Mesothelial cell of epicardium (in vitro differentiated cells): Measurements from ENCODE around the gene HORMAD1. TPM values are rescaled to one million over a fixed set of nuclear protein-coding genes. Genes with fewer than 3 reads are reported as not detected.
"Not testable (repeated sequence)": the region's sequence is repeated elsewhere in the genome, so short reads cannot be mapped to it uniquely, and the experiment has no call there.

Source experiments
- DNase-seq, 2 experiments: peaks; one replicate each; pipeline ENCODE4 v3.0.0; 2021; ENCODE audit warnings: low spot score in 2 of 2; ENCODE audit not compliant: unreplicated experiment in 2 of 2
- H3K27ac Mint-ChIP-seq: 2 replicates; pipeline ENCODE4 v1.8.0; 2021; ENCODE audit warnings: mixed read lengths
- H3K27me3 Mint-ChIP-seq: 2 replicates; pipeline ENCODE4 v1.8.0; 2021; ENCODE audit warnings: low read depth, mixed read lengths
- H3K36me3 Mint-ChIP-seq: 2 replicates; pipeline ENCODE4 v1.8.0; 2021; ENCODE audit warnings: mixed read lengths
- H3K4me1 Mint-ChIP-seq: 2 replicates; pipeline ENCODE4 v1.8.0; 2021; ENCODE audit warnings: mixed read lengths
- H3K4me3 Mint-ChIP-seq: 2 replicates; pipeline ENCODE4 v1.8.0; 2021; ENCODE audit warnings: mild to moderate bottlenecking, moderate library complexity, mixed read lengths
- H3K9me3 Mint-ChIP-seq: 2 replicates; pipeline ENCODE4 v1.8.0; 2021; ENCODE audit warnings: mixed read lengths
- total RNA-seq: library from RNA; stranded (reverse); gene quantifications from 3 replicates; pipeline ENCODE4 v1.2.1, GENCODE V29; 2021
- TF ChIP-seq, protein P1 (sequence below): fragments of 200-600 bp; sonication (generic); IDR thresholded peaks from one replicate; pipeline ENCODE4 v1.5.0; 2021; ENCODE audit warnings: antibody characterized with exemption; ENCODE audit not compliant: unreplicated experiment

Gene HORMAD1
- total RNA-seq, 1 donor from 2014 or later, result not detected

DNA sequence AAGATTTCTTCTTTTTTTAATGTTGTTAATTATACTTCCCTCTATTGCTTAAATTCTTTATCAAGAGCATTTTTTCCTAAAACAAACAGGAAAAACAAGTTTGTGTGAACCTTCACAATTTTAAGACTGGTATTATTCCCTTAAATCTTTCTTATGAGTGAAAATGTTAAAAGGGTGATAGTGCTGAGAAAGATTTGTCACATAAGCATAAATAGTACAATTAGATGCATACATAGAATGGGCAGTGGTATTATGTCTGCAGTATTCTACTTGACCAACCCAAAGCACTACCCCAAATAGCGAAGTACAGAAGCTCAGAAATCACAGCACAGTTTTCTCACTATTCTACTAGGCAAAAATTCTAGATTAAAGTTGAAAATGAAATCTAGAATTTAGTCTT, 41.7 kb downstream of the HORMAD1 start:
- no peaks in the 10 kb centered on the region for H3K27me3 Mint-ChIP-seq
- no peaks in the 10 kb centered on the region for H3K4me1 Mint-ChIP-seq
- DNase-seq, result no peak
- H3K9me3 Mint-ChIP-seq, result no peaks in the 10 kb centered on the region
- no peak overlapping the region for H3K27ac Mint-ChIP-seq
- TF ChIP-seq, protein P1, sequence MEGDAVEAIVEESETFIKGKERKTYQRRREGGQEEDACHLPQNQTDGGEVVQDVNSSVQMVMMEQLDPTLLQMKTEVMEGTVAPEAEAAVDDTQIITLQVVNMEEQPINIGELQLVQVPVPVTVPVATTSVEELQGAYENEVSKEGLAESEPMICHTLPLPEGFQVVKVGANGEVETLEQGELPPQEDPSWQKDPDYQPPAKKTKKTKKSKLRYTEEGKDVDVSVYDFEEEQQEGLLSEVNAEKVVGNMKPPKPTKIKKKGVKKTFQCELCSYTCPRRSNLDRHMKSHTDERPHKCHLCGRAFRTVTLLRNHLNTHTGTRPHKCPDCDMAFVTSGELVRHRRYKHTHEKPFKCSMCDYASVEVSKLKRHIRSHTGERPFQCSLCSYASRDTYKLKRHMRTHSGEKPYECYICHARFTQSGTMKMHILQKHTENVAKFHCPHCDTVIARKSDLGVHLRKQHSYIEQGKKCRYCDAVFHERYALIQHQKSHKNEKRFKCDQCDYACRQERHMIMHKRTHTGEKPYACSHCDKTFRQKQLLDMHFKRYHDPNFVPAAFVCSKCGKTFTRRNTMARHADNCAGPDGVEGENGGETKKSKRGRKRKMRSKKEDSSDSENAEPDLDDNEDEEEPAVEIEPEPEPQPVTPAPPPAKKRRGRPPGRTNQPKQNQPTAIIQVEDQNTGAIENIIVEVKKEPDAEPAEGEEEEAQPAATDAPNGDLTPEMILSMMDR, result no peak
- peaks cover 18% of the 10 kb centered on the region for H3K36me3 Mint-ChIP-seq
- no peak overlapping the region for H3K4me3 Mint-ChIP-seq

DNA sequence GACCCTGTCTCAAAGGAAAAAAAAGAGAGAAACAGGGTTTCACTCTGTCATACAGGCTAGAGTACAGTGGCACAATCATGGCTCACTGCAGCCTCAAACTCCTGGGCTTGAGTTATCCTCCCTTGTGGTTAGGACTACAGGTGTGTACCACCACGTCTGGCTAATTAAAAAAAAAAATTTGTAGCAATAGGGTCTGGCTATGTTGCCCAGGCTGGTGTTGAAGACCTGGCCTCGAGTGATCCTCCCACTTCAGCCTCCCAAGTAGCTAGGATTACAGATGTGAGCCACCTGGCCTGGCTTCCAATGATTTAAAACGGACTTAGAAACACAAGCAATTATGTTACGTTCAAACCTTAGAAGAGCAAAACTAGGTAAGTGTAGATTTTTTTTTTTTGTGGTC, 45.8 kb downstream of the HORMAD1 start:
- H3K4me3 Mint-ChIP-seq, result no peak overlapping the region
- no peak overlapping the region for H3K27ac Mint-ChIP-seq
- H3K4me1 Mint-ChIP-seq, result no peaks in the 10 kb centered on the region
- no peak for DNase-seq
- peaks cover 15% of the 10 kb centered on the region for H3K36me3 Mint-ChIP-seq
- TF ChIP-seq, protein P1, result no peak
- no peaks in the 10 kb centered on the region for H3K27me3 Mint-ChIP-seq
- no peaks in the 10 kb centered on the region for H3K9me3 Mint-ChIP-seq

DNA sequence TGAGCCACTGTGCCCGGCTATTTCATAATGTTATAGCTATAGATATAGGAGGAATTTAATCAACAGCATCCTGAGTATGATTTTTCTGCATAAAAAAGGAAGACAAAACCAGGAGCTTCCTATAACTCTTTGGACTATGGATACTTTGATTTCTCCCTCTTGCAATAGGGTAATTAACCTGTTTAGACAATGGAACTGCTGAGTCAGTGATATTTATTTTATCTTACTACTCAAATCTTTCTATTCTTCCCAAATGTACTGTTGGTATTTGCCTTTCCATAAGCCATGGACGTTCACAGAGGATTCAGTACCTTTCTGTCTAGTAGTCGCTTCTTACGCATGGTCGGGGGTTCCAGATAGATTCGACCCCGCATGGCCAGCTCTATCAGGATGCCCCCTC, 57.4 kb downstream of the HORMAD1 start:
- H3K27ac Mint-ChIP-seq, result no peak overlapping the region
- no peak for DNase-seq
- H3K4me1 Mint-ChIP-seq, result peaks cover 2% of the 10 kb centered on the region
- no peaks in the 10 kb centered on the region for H3K27me3 Mint-ChIP-seq
- peaks cover 3% of the 10 kb centered on the region for H3K9me3 Mint-ChIP-seq
- no peak overlapping the region for H3K4me3 Mint-ChIP-seq
- peaks cover 39% of the 10 kb centered on the region for H3K36me3 Mint-ChIP-seq
- TF ChIP-seq, protein P1, result no peak

DNA sequence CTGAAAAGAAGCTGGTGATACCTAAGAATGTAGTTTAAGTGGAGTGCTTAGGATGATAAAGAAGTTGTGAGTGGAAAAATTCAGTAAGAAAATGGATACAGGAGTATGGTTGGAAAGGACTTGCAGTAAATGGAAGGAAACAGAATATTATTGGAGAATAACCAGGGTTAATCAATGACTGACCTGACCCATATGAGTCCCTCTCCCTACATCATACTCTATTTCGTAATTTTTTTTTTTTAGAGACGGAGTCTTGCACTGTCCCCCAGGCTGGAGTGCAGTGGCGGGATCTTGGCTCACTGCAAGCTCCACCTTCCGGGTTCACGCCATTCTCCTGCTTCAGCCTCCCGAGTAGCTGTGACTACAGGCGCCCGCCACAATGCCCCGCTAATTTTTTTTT, 57.9 kb downstream of the HORMAD1 start:
- Mint-ChIP-seq H3K27ac (no peak overlapping the region), H3K4me1 (peaks cover under 1% of the 10 kb centered on the region), H3K36me3 (peaks cover 40% of the 10 kb centered on the region), H3K9me3 (peaks cover 3% of the 10 kb centered on the region), H3K27me3 (no peaks in the 10 kb centered on the region), H3K4me3 (no peak overlapping the region)
- DNase-seq, result no peak
- TF ChIP-seq, protein P1, result no peak

DNA sequence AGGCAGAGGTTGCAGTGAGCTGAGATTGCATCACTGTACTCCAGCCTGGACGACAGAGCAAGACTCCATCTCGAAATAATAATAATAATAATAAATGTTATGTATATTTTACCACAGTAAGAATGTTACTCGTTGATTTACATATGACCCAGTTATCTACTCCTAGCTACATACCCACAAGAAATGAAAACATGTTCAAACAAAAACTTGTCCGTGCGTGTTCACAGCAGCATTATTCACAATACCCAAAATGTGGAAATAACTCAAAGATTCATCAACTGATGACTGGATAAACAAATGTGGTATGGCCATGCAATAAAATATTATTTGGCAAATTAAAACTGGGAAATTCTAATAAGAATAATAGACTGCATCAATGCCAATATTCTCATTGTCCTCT, 59.5 kb downstream of the HORMAD1 start:
- H3K4me1 Mint-ChIP-seq, result no peaks in the 10 kb centered on the region
- H3K9me3 Mint-ChIP-seq, result peaks cover 3% of the 10 kb centered on the region
- H3K27me3 Mint-ChIP-seq, result no peaks in the 10 kb centered on the region
- peaks cover 40% of the 10 kb centered on the region for H3K36me3 Mint-ChIP-seq
- no peak for DNase-seq
- H3K4me3 Mint-ChIP-seq, result no peak overlapping the region
- TF ChIP-seq, protein P1, result no peak
- H3K27ac Mint-ChIP-seq, result no peak overlapping the region

DNA sequence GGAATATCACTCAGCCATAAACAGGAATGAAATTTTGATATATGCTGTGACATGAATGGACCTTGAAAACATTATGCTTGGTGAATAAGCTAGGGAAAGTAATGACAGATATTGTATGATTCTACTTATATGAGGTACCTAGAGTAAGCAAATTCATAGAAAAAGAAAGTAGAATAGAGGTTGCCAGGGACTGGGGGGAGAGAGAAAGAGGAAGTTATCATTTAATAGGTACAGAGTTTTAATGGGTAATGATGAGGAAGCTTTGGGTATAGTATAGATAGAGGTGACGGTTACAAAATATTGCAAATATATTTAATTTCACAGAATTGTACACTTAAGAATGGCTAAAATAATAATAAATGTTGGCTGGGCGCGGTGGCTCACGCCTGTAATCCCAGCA, 60.1 kb downstream of the HORMAD1 start:
- Mint-ChIP-seq H3K27me3 (no peaks in the 10 kb centered on the region), H3K9me3 (peaks cover 3% of the 10 kb centered on the region), H3K4me1 (no peaks in the 10 kb centered on the region), H3K36me3 (peaks cover 38% of the 10 kb centered on the region), H3K27ac (no peak overlapping the region), H3K4me3 (no peak overlapping the region)
- TF ChIP-seq, protein P1, result no peak
- DNase-seq, result no peak

DNA sequence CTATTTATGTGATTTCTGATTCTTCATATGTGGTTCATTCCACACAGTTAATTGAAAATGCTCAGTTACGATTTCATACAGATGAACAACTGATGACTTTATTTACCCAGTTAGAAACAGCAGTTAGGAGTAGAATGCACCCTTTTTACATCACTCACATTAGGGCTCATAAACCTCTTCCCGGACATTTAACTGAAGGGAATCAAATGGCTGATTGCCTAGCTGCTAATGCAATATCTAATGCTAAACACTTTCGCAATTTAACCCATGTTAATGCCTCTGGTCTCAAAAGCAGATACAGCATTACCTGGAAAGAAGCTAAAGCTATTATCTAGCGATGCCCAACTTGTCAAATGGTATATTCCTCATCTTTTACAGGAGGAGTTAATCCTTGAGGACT, 63.6 kb downstream of the HORMAD1 start:
- H3K4me3 Mint-ChIP-seq, H3K9me3 Mint-ChIP-seq, DNase-seq, H3K27ac Mint-ChIP-seq, H3K4me1 Mint-ChIP-seq, H3K27me3 Mint-ChIP-seq: not testable (repeated sequence)
- H3K36me3 Mint-ChIP-seq, result peaks cover 33% of the 10 kb centered on the region

DNA sequence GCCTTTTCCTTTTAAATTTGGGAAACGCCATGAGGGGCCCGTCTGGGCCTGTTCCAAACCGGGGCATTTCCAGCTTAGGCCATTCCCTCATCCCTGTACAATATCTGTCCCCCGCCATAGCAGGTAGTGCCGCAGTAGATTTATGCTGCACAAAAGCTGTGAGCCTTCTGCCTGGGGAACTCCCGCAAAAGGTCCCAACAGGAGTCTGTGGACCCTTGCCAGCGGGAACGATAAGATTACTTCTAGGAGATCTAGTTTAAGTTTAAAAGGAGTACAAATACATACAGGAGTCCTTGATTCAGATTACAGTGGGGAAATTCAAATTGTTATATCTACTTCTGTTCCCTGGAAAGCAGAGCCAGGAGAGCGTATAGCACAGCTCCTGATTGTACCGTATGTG, 66.1 kb downstream of the HORMAD1 start:
- not testable (repeated sequence) for H3K4me3 Mint-ChIP-seq, H3K27ac Mint-ChIP-seq, DNase-seq, H3K27me3 Mint-ChIP-seq, H3K4me1 Mint-ChIP-seq, H3K9me3 Mint-ChIP-seq
- peaks cover 18% of the 10 kb centered on the region for H3K36me3 Mint-ChIP-seq
